ENCODE data around the gene HAND2.

The HAND2 gene

GRCh38 chr4:173505924-173506518, 24.0 kb downstream of the HAND2 start:
- peak; percentile 92 for TF ChIP-seq CTCF (IDR thresholded peaks at IDR 0.05; ENCODE audit: control insufficient read depth, extremely low read depth, insufficient read depth)
- H3K4me3 ChIP-seq (ENCODE audit: low read depth, low read length): no peak overlapping the region
- DNase-seq (ENCODE audit: low read depth): peak; percentile 17

GRCh38 chr4:173504181-173504503, 25.9 kb downstream of the HAND2 start:
- no peak for TF ChIP-seq CTCF (IDR thresholded peaks at IDR 0.05; ENCODE audit: control insufficient read depth, extremely low read depth, insufficient read depth)
- peak; percentile 7 for DNase-seq (ENCODE audit: low read depth)
- no peak overlapping the region for H3K4me3 ChIP-seq (ENCODE audit: low read depth, low read length)

GRCh38 chr4:173503330-173504180, 26.5 kb downstream of the HAND2 start:
- no peak for TF ChIP-seq CTCF (IDR thresholded peaks at IDR 0.05; ENCODE audit: control insufficient read depth, extremely low read depth, insufficient read depth)
- no peak overlapping the region for H3K4me3 ChIP-seq (ENCODE audit: low read depth, low read length)
- DNase-seq (ENCODE audit: low read depth): no peak

GRCh38 chr4:173502282-173502681, 27.7 kb downstream of the HAND2 start:
- no peak for TF ChIP-seq CTCF (IDR thresholded peaks at IDR 0.05; ENCODE audit: control insufficient read depth, extremely low read depth, insufficient read depth)
- no peak for DNase-seq (ENCODE audit: low read depth)
- H3K4me3 ChIP-seq (ENCODE audit: low read depth, low read length): no peak overlapping the region

GRCh38 chr4:173501592-173502150, 28.4 kb downstream of the HAND2 start:
- no peak for TF ChIP-seq CTCF (IDR thresholded peaks at IDR 0.05; ENCODE audit: control insufficient read depth, extremely low read depth, insufficient read depth)
- H3K4me3 ChIP-seq (ENCODE audit: low read depth, low read length): no peak overlapping the region
- no peak for DNase-seq (ENCODE audit: low read depth)

GRCh38 chr4:173500841-173501591, 29.0 kb downstream of the HAND2 start:
- DNase-seq (ENCODE audit: low read depth): no peak
- no peak overlapping the region for H3K4me3 ChIP-seq (ENCODE audit: low read depth, low read length)

More at GRCh38 chr4:173500841-173501591, 29.0 kb downstream of the HAND2 start:
- TF ChIP-seq CTCF (IDR thresholded peaks at IDR 0.05; ENCODE audit: control insufficient read depth, extremely low read depth, insufficient read depth): no peak

All from LNCaP clone FGC (cell line).